GM18498 (cell line): ENCODE results near the gene ROBO1.
"Not testable (repeated sequence)": the region's sequence is repeated elsewhere in the genome, so short reads cannot be mapped to it uniquely, and the experiment has no call there.

Experiments used
- ATAC-seq: cut with Tn5 transposase; IDR thresholded peaks from one replicate; pipeline ENCODE4 v1.9.1; 2021; ENCODE audit warnings: mild to moderate bottlenecking, moderate library complexity; ENCODE audit not compliant: unreplicated experiment

Gene ROBO1

GRCh38 chr3:78725703-78726246 lies 1042.0 kb downstream of the ROBO1 start:
- ATAC-seq, result no peak

- no peak for ATAC-seq
Measured at GRCh38 chr3:78724859-78725258, 1042.9 kb downstream of the ROBO1 start.

- ATAC-seq, result not testable (repeated sequence)
Measured at GRCh38 chr3:78724364-78724763, 1043.4 kb downstream of the ROBO1 start.

- no peak for ATAC-seq
Measured at GRCh38 chr3:78721771-78722543, 1045.8 kb downstream of the ROBO1 start.

DNA sequence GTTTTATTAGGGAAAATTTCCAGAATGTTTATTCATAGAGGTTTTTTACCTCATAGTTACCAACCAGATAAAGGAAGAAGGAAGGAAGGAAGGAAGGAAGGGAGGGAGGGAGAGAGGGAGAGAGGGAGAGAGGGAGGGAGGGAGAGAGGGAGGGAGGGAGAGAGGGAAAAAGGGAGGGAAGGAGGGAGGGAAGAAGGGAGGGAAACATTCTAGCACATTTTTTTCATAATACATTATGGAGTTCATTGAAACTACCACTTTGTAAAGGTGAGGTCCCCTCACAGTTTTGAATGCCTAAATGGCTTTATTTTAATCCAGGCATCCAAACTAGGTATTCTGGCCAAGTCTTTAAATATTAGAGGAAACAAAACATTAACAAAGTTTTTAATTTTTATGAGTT lies 1049.1 kb downstream of the ROBO1 start:
- no peak for ATAC-seq

DNA sequence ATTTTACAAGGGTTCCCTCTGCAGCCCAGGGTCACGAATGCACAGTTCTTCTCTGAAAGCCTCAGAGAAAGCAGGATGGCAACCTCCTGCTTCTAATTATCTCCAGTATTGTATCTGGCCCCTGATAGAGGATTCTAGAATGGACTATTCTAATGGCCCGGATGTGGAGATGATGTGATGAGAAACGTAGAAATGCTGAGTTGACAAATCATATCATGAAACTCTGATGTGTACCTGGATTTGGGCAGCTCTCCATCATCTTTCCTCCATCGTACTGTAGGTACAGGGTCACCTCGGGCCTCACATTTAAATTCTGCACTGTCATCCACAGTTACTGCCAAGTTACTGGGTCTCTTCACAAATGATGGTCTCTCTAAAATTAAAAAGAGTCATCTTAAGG lies 1050.8 kb downstream of the ROBO1 start:
- no peak for ATAC-seq

DNA sequence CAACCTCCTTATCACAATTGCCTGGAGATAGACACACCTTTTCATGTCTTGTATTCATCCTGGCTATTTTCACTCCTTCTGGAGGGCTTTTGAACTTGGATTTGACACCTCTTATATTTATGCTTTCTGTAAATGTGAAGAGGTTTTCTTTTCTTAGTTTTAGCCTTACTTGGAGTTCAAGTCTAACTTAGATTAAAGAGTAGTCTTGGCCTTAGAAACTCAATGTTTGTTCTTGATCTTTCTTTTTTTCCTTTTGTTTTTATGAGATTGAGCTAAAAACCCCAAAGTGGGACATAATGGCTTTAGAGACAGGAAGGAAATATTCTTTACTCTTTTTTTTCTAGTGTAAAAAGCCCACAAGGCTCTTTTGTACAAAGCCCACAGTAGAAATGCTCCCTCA lies 1054.9 kb downstream of the ROBO1 start:
- no peak for ATAC-seq

GRCh38 chr3:78712270-78712669 lies 1055.5 kb downstream of the ROBO1 start:
- ATAC-seq, result no peak

DNA sequence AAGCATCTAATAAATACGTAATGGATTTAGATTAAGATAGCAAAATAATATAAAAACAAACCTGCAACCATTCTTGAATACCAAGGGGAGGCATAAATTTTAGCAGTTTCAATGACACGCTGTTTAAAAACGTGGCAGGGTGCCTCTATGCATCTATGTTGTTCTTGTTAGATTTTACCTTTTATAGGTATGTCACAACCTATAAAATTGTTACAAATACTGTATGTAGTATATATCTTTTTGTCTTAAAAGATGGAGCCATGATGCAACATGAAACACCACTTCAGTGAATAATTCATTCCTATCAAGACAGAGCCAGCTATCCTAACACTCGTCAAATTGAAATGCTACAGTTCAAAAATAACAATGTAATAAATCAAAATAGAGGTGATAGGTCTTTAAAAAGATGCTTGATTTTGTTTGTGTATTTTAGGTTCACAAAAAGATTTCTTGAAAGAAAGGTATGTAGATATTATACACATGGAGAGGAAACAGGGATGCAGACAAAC lies 1059.2 kb downstream of the ROBO1 start:
- no peak for ATAC-seq

DNA sequence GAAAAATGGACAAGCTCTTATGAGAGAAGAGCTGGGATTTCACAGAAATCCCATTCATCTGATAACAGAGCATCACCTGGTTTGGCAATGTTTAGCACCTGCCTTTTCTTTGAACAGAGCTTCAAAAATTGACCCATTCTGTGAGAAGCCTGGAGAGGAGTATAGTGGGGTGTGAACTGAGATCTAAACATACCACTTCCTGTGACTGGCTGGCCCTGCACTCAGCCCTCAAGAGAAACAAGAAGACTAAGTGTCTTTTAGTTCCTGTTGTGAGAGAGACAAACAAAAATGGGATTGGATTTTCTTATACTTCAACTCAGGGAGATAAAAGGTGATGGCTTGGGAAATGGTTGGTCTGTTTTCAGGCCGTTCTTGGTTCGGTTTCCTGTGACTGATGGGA lies 1060.2 kb downstream of the ROBO1 start:
- ATAC-seq, result no peak

DNA sequence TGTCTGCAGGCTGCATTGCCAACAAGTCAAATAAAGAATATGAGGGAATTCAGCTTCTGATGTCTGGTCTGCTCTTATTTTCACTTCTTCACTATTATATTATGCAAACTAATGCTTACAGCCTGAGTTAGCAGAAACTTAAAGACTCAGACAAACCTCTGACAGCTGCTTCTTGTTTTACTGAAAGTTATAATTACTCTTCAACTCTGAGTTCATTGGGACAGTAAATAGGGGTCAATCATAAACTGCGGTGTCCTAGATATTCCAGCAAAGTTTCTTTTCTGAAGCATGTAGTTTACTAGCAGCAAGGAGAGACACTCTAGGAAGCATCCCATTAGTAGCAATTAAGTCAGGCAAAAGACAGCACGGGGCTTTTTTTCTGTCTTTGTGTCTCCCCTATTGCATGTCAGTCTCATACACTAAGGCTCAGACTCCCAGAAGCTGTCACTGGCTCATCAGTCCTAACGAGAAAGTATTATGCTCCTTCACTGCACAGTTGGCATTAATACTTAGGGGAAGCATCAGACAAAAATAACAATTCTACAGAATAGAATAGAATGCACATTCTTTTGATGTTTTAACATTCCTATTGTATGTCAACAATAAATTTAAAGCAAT lies 1060.8 kb downstream of the ROBO1 start:
- no peak for ATAC-seq

DNA sequence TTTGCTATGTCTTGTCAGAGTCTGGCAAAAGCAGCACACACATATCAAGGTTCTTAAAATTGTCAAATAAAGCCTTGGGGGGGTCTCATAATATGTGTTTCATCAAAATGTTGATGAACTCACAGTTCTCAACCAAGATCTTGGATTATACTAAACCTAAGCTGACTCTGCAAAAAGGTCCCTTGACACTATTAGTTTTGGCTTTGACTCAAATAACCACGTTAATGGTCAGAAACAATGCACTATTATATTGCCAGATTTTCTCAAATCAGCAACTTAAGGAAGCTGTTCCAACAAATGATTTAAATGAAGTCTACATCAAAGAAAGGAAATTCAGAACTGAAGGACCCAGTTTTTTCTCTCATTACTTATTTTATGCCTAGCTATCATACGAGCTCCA lies 1063.9 kb downstream of the ROBO1 start:
- ATAC-seq, result no peak

- ATAC-seq, result no peak
Measured at GRCh38 chr3:78701537-78701936, 1066.3 kb downstream of the ROBO1 start.

- ATAC-seq, result no peak
Measured at GRCh38 chr3:78698431-78698830, 1069.4 kb downstream of the ROBO1 start.

GRCh38 chr3:78697426-78697825 lies 1070.4 kb downstream of the ROBO1 start:
- ATAC-seq, result no peak

GRCh38 chr3:78690766-78691165 lies 1077.0 kb downstream of the ROBO1 start:
- no peak for ATAC-seq

DNA sequence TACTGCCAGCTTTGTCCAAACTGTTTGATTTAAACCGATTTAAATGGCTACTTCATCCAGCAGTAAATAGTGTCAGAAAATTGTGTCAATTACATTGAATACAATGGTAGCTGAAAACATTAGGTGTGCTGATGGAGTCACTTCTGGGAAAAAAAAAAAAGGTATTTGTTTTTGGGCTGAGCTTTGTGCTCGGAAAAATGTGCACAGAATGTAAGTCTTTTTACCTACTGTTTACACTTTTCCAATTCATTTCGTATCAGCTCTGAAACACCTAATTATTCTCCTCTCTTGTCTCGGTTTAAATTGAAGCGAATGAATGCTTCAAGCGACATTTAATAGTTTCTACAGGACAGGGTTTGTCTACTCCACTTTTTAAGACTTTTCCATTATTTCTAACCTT lies 1078.4 kb downstream of the ROBO1 start:
- ATAC-seq, result no peak

DNA sequence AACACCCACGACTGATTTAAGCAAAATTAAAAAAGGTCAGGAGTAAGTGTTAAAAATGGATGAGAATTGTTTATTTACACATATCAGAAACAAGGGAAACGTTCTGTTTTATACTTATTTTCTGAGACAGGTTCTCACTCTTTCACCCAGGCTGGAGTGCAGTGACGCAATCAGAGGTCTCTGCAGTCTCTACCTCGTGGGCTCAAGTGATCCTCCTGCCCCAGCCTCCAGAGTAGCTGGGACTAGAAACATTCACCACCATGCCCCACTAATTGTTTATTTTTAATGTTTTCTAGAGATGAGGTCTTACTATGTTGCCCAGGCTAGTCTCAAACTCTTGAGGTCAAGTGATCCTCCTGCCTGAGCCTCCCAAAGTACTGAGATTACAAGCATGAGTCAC lies 1080.3 kb downstream of the ROBO1 start:
- ATAC-seq, result no peak

- ATAC-seq, result no peak
Measured at GRCh38 chr3:78683284-78683683, 1084.5 kb downstream of the ROBO1 start.

DNA sequence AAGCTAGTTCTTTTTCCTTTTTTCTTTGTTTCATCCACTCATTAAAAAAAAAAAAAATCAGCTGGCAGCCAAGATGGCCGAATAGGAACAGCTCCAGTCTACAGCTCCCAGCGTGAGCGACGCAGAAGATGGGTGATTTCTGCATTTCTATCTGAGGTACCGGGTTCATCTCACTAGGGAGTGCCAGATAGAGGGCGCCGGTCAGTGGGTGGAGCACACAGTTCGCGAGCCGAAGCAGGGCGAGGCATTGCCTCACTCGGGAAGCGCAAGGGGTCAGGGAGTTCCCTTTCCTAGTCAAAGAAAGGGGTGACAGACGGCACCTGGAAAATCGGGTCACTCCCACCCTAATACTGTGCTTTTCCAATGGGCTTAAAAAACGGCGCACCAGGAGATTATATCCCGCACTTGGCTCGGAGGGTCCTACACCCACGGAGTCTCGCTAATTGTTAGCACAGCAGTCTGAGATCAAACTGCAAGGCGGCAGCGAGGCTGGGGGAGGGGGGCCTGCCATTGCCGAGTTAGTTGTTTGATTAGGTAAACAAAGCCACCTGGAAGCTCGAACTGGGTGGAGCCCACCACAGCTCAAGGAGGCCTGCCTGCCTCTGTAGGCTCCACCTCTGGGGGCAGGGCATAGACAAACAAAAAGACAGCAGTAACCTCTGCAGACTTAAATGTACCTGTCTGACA lies 1092.5 kb downstream of the ROBO1 start:
- ATAC-seq, result not testable (repeated sequence)

- no peak for ATAC-seq
Measured at GRCh38 chr3:78670746-78671145, 1097.1 kb downstream of the ROBO1 start.

DNA sequence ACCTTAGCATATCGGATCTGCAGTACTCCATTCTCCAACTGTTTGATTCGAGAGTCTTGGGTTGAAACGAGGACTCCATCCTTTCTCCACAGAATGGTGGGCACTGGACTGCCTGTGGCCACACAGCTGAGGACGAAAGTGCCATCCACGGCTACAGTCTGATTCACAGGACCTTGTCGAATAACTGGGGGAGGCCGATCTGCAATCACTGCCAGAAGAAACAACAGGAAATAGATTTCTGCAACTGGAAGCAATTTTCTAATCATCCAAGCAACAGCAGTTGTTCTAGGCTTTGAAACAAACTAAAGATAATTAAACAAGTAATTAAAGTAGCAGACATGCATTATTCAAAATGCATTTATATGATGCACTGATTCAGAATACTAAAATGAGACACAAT lies 1097.7 kb downstream of the ROBO1 start:
- ATAC-seq, result no peak
